Spleen (tissue), 7 donors: ENCODE results near the gene HOXC11.

ENCODE experiments used
- POLR2AphosphoS5 ChIP-seq, 3 donors: sonication (generic); formaldehyde crosslinking; IDR thresholded peaks; one replicate each; pipeline ENCODE4 v1.5.1; 2017; ENCODE audit warnings: antibody characterized with exemption in 3 of 3
- TF ChIP-seq, protein P1 (sequence below), 11 experiments: fragments of 200-600 bp in 7 of 11; fragments of 450-650 bp in 4 of 11; sonication (generic) in 4 of 11; IDR thresholded peaks in 8 of 11; conservative IDR thresholded peaks in 3 of 11; 1 replicate in 7 of 11; 2 replicates in 4 of 11; pipeline versions ENCODE4 v1.4.0 to v1.8.0; 2016 to 2021; ENCODE audit warnings: antibody characterized with exemption in 11 of 11, inconsistent platforms in 4 of 11, mild to moderate bottlenecking in 1 of 11
- donor health status: DM: no; HTN: no; CAD: no; lungs with moderate emphysema.
- donor health status: DM: no; HTN: no; CAD: no.
- donor health status: DM: no; HTN: no; CAD: no.

DNA sequence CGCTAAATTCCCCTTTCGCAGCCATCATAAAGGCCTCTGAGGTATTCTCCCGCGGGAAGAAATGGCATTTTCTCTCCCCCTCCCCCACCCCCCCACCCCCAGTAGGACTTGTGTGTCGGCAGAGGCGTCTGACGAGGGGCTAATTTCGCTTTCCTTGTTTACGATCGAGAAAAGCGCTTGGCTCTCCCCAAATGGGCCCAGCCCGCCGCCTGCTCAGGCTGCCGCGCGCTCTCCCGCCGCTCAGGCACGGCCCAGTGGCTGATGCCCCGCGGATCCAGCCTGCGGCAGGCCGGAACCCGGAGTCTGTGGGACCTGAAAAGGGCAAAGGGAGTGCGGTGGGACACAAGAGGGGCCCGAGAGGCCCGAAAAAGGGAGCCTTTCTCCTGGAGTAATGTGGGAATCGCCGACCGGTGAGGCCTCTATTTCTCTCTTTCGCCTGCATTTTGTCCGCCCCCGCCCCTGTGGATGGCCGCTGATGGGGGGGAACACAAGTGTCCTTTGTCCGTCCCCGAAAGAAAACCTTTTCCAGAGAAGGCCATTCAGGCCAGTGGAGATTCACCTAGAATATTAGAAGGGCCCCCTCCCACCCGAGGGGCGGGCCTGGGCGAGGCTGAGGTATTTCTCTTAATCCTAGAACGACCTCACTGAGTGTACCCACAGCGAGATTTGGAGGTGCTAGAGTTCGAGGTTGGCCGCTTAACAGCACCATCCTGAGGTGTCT lies 46.3 kb downstream of the HOXC11 start:
- TF ChIP-seq, protein P1, sequence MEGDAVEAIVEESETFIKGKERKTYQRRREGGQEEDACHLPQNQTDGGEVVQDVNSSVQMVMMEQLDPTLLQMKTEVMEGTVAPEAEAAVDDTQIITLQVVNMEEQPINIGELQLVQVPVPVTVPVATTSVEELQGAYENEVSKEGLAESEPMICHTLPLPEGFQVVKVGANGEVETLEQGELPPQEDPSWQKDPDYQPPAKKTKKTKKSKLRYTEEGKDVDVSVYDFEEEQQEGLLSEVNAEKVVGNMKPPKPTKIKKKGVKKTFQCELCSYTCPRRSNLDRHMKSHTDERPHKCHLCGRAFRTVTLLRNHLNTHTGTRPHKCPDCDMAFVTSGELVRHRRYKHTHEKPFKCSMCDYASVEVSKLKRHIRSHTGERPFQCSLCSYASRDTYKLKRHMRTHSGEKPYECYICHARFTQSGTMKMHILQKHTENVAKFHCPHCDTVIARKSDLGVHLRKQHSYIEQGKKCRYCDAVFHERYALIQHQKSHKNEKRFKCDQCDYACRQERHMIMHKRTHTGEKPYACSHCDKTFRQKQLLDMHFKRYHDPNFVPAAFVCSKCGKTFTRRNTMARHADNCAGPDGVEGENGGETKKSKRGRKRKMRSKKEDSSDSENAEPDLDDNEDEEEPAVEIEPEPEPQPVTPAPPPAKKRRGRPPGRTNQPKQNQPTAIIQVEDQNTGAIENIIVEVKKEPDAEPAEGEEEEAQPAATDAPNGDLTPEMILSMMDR (IDR thresholded peaks at IDR 0.05 in 8 of 11, conservative IDR thresholded peaks at IDR 0.05 in 3 of 11), result no peak
- TF ChIP-seq POLR2AphosphoS5 (IDR thresholded peaks at IDR 0.05), result no peak
